HCT116 (cell line): ENCODE data around the gene TNFAIP8L3. TPM values are rescaled to one million over a fixed set of nuclear protein-coding genes. Genes with fewer than 3 reads are reported as not detected.

ENCODE experiments used
- ATAC-seq: fragments of 200-7000 bp; cut with Tn5 transposase; 2 replicates; pipeline ENCODE4 v1.9.1; 2020; ENCODE audit warnings: mild to moderate bottlenecking, moderate library complexity
- BruUV-seq: library from RNA; stranded (reverse); fragments of 400-500 nt; replicated peaks from 2 replicates; lab custom pipeline; 2021; lab: Mats Ljungman, UMichigan
- CTCF ChIA-PET: fragments of 300-600 bp; sonication (Branson Sonifier 250); formaldehyde crosslinking; loops from one replicate; lab custom pipeline; 2021; ENCODE audit warnings: antibody characterized with exemption; lab: Charles Lee
- POLR2A ChIA-PET: fragments of 300-600, 350-600 bp; sonication (Branson Sonifier 250); formaldehyde crosslinking; loops from one replicate; lab custom pipeline; 2021; ENCODE audit warnings: antibody characterized with exemption; lab: Charles Lee
- RAD21 ChIA-PET, 2 experiments: fragments of 300-600 bp; sonication (Branson Sonifier 250); formaldehyde crosslinking; loops; one replicate each; lab custom pipeline; 2023; ENCODE audit warnings: low total read pairs in 2 of 2; ENCODE audit not compliant: uncharacterized antibody in 2 of 2, unreplicated experiment in 2 of 2, low non-redundant PET in 1 of 2; lab: Charles Lee
- DNase-seq: peaks from one replicate; pipeline ENCODE4 v3.0.0-alpha.2; 2010; ENCODE audit warnings: low read depth, low spot score
- H2AFZ ChIP-seq: fragments of 200-600 bp; shearing (Covaris generic), sonication (generic); 2 replicates; pipeline ENCODE4 v1.6.1; 2017; ENCODE audit warnings: low read depth, mixed run types, mixed read lengths, antibody characterized with exemption, low read length; ENCODE audit not compliant: poor library complexity, severe bottlenecking
- H3K27ac ChIP-seq: 2 replicates; pipeline ENCODE4 v1.5.1; 2012; ENCODE audit warnings: low read depth, low read length
- H3K27me3 ChIP-seq: fragments of 200-600 bp; sonication (generic); 2 replicates; pipeline ENCODE4 v1.6.1; 2016; ENCODE audit warnings: mixed run types, low read length, mixed read lengths; ENCODE audit not compliant: insufficient read depth
- H3K36me3 ChIP-seq, 2 experiments: fragments of 200-500 bp in 1 of 2; fragments of 200-600 bp in 1 of 2; sonication (Bioruptor generic) in 1 of 2; sonication (generic) in 1 of 2; 2 replicates each; pipeline versions ENCODE4 v1.5.1 to v1.6.1; 2014 to 2016; ENCODE audit warnings: low read length in 2 of 2, inconsistent platforms in 1 of 2, mixed read lengths in 1 of 2, mixed run types in 1 of 2; ENCODE audit not compliant: insufficient read depth in 2 of 2, control insufficient read depth in 1 of 2
- H3K4me1 ChIP-seq, 2 experiments: fragments of 200-600 bp in 1 of 2; sonication (generic) in 1 of 2; 2 replicates each; pipeline versions ENCODE4 v1.5.1 to v1.6.1; 2012 to 2017; ENCODE audit warnings: low read length in 2 of 2, inconsistent platforms in 1 of 2, mild to moderate bottlenecking in 1 of 2, mixed read lengths in 1 of 2, mixed run types in 1 of 2, moderate library complexity in 1 of 2; ENCODE audit not compliant: insufficient read depth in 2 of 2, control insufficient read depth in 1 of 2
- H3K4me2 ChIP-seq: fragments of 200-600 bp; sonication (generic); 2 replicates; pipeline ENCODE4 v1.6.1; 2017; ENCODE audit warnings: mixed run types, low read length, mixed read lengths
- H3K4me3 ChIP-seq, 2 experiments: fragments of 200-600 bp in 1 of 2; sonication (generic) in 1 of 2; replicated peaks in 1 of 2; 2 replicates each; pipeline ENCODE4 v1.5.1; 2011 to 2016; ENCODE audit warnings: low read length in 2 of 2, control low read depth in 1 of 2, low read depth in 1 of 2, mild to moderate bottlenecking in 1 of 2, mixed read lengths in 1 of 2, mixed run types in 1 of 2
- H3K79me2 ChIP-seq: fragments of 200-600 bp; sonication (generic); 2 replicates; pipeline ENCODE4 v1.6.1; 2017; ENCODE audit warnings: mild to moderate bottlenecking, mixed run types, low read length, moderate library complexity, mixed read lengths; ENCODE audit not compliant: insufficient read depth
- H3K9ac ChIP-seq: fragments of 200-600 bp; sonication (generic); 2 replicates; pipeline ENCODE4 v1.6.1; 2016; ENCODE audit warnings: low read length, mixed read lengths
- H3K9me2 ChIP-seq: fragments of 200-600 bp; sonication (generic), shearing (Covaris generic); 2 replicates; pipeline ENCODE4 v1.6.1; 2017; ENCODE audit warnings: mixed run types, mild to moderate bottlenecking, moderate library complexity; ENCODE audit not compliant: insufficient read depth
- H3K9me3 ChIP-seq, 2 experiments: fragments of 200-500 bp in 1 of 2; fragments of 200-600 bp in 1 of 2; sonication (Bioruptor generic) in 1 of 2; sonication (generic) in 1 of 2; 2 replicates each; pipeline ENCODE4 v1.6.1; 2014 to 2017; ENCODE audit warnings: low read length in 2 of 2, mixed read lengths in 2 of 2, inconsistent platforms in 1 of 2, low read depth in 1 of 2, mild to moderate bottlenecking in 1 of 2, mixed run types in 1 of 2, moderate library complexity in 1 of 2; ENCODE audit not compliant: control insufficient read depth in 1 of 2, insufficient read depth in 1 of 2
- H4K20me1 ChIP-seq: fragments of 200-600 bp; sonication (generic), shearing (Covaris generic); 2 replicates; pipeline ENCODE4 v1.6.1; 2017; ENCODE audit warnings: mixed run types, mild to moderate bottlenecking, moderate library complexity; ENCODE audit not compliant: insufficient read depth
- ATF3 ChIP-seq: IDR thresholded peaks from 2 replicates; pipeline ENCODE4 v1.6.1; 2012
- CBX3 ChIP-seq: IDR thresholded peaks from 2 replicates; pipeline ENCODE4 v1.6.1; 2012; ENCODE audit warnings: low read depth
- CTCF ChIP-seq, 3 experiments: fragments of 200-600 bp in 1 of 3; sonication (generic) in 1 of 3; IDR thresholded peaks in 2 of 3; conservative IDR thresholded peaks in 1 of 3; 2 replicates each; pipeline ENCODE4 v1.5.1; 2012 to 2017; ENCODE audit warnings: low read depth in 2 of 3, low read length in 2 of 3, antibody characterized with exemption in 1 of 3, borderline replicate concordance in 1 of 3, control low read depth in 1 of 3, mild to moderate bottlenecking in 1 of 3, mixed read lengths in 1 of 3, mixed run types in 1 of 3, moderate library complexity in 1 of 3; ENCODE audit not compliant: insufficient read depth in 1 of 3
- EGR1 ChIP-seq: IDR thresholded peaks from 2 replicates; pipeline ENCODE4 v1.6.1; 2012; ENCODE audit warnings: low read depth
- ELF1 ChIP-seq: IDR thresholded peaks from 2 replicates; pipeline ENCODE4 v1.6.1; 2012; ENCODE audit warnings: low read depth, borderline replicate concordance
- EZH2 ChIP-seq: fragments of 200-600 bp; sonication (generic); IDR thresholded peaks from 2 replicates; pipeline ENCODE4 v1.6.1; 2017; ENCODE audit warnings: antibody characterized with exemption, mixed run types
- EZH2phosphoT487 ChIP-seq: fragments of 200-600 bp; IDR thresholded peaks from 2 replicates; pipeline ENCODE4 v1.6.1; 2018; ENCODE audit warnings: antibody characterized with exemption, borderline replicate concordance
- MAX ChIP-seq: IDR thresholded peaks from 2 replicates; pipeline ENCODE4 v1.6.1; 2012
- POLR2A ChIP-seq: IDR thresholded peaks from 2 replicates; pipeline ENCODE4 v1.7.0; 2011; ENCODE audit warnings: borderline replicate concordance; ENCODE audit not compliant: insufficient read depth, insufficient read length; ENCODE audit errors: extremely low read depth
- POLR2AphosphoS5 ChIP-seq: IDR thresholded peaks from 2 replicates; pipeline ENCODE4 v1.6.1; 2011; ENCODE audit warnings: mild to moderate bottlenecking, low read depth, low read length, moderate library complexity
- RAD21 ChIP-seq: IDR thresholded peaks from 2 replicates; pipeline ENCODE4 v1.6.1; 2012; ENCODE audit warnings: low read depth, mild to moderate bottlenecking
- SP1 ChIP-seq: IDR thresholded peaks from 2 replicates; pipeline ENCODE4 v1.6.1; 2012; ENCODE audit warnings: low read depth
- TCF7L2 ChIP-seq: IDR thresholded peaks from 2 replicates; pipeline ENCODE4 v1.7.0; 2011; ENCODE audit warnings: borderline replicate concordance, inconsistent platforms; ENCODE audit not compliant: insufficient read depth, insufficient read length; ENCODE audit errors: extremely low read depth
- YY1 ChIP-seq: IDR thresholded peaks from 2 replicates; pipeline ENCODE4 v1.6.1; 2011; ENCODE audit warnings: low read length, low read depth, moderate library complexity, mild to moderate bottlenecking; ENCODE audit not compliant: insufficient replicate concordance; ENCODE audit errors: extremely low read depth
- ZFX ChIP-seq: fragments of 450-650 bp; IDR thresholded peaks from 2 replicates; pipeline ENCODE4 v1.6.1; 2017
- intact Hi-C: fragments of 100-400 bp; cut with micrococcal nuclease; formaldehyde crosslinking; loops from 2 replicates; pipeline ENCODE4 v1.10.0; 2022
- total RNA-seq: library from RNA; stranded (reverse); gene quantifications from one replicate; pipeline ENCODE4 v1.2.1, GENCODE V29; 2021; ENCODE audit not compliant: unreplicated experiment

The TNFAIP8L3 gene
- total RNA-seq, 1 experiment from 2014 or later: 0.47 TPM

GRCh38 chr15:51085764-51086163, 8.9 kb downstream of the TNFAIP8L3 start:
- H3K4me3 ChIP-seq: no peak overlapping the region
- H4K20me1 ChIP-seq: no peaks in the 10 kb centered on the region
- H3K9me3 ChIP-seq: no peaks in the 10 kb centered on the region
- intact Hi-C loops: no loop called here
- POLR2A ChIA-PET: no interaction called here
- 0 out of 4 replicates have a peak, but pooled peaks cover 0 to 3% of the 10 kb centered on the region in 2 experiments for H3K4me1 ChIP-seq
- BruUV-seq: no TSS peak
- H3K9me2 ChIP-seq: no peaks in the 10 kb centered on the region
- no peaks in the 10 kb centered on the region for H3K79me2 ChIP-seq
- TF ChIP-seq EGR1: no peak
- TF ChIP-seq EZH2: no peak
- no peak for TF ChIP-seq POLR2A
- TF ChIP-seq CTCF (IDR thresholded peaks at IDR 0.05 in 2 of 3, conservative IDR thresholded peaks at IDR 0.05 in 1 of 3; ENCODE audit: borderline replicate concordance in 1 of 3, insufficient read depth in 1 of 3, low read depth in 2 of 3, low read length in 2 of 3): no peak
- no peak for TF ChIP-seq SP1
- no peak for TF ChIP-seq TCF7L2
- TF ChIP-seq YY1: no peak
- TF ChIP-seq EZH2phosphoT487: no peak
- no peak for TF ChIP-seq ELF1
- no peak for TF ChIP-seq POLR2AphosphoS5
- no peak for TF ChIP-seq ZFX
- TF ChIP-seq MAX: no peak
- no peak for TF ChIP-seq CBX3
- no peak for TF ChIP-seq RAD21
- TF ChIP-seq ATF3: no peak
- no peak overlapping the region for H3K27ac ChIP-seq
- no peak for DNase-seq
- CTCF ChIA-PET: no interaction called here
- H3K36me3 ChIP-seq: no peaks in the 10 kb centered on the region
- H3K27me3 ChIP-seq: no peaks in the 10 kb centered on the region
- H3K9ac ChIP-seq: no peak overlapping the region
- RAD21 ChIA-PET: interaction anchor here in 1 of 2 experiments (0.7 kb wide), 1 partner anchor 264 kb away, joined by 5 read pairs; no protein-coding TSS in a partner anchor
- no peak for ATAC-seq
- no peak overlapping the region for H3K4me2 ChIP-seq
- H2AFZ ChIP-seq: no peak overlapping the region
